MCF 10A (cell line): ENCODE results near the gene ZNF444. TPM values are rescaled to one million over a fixed set of nuclear protein-coding genes. Genes with fewer than 3 reads are reported as not detected.

ENCODE experiments used
- BruUV-seq: library from RNA; stranded (reverse); fragments of 400-500 nt; replicated peaks from 2 replicates; lab custom pipeline; 2021; lab: Mats Ljungman, UMichigan
- CTCF ChIA-PET: fragments of 300-600 bp; sonication (Branson Sonifier 250); formaldehyde crosslinking; extraction: SDS; loops from one replicate; lab custom pipeline; 2021; ENCODE audit warnings: antibody characterized with exemption, inconsistent platforms; lab: Yijun Ruan, JAX
- POLR2A ChIA-PET: fragments of 300-600, 350-650 bp; sonication (Branson Sonifier 250); formaldehyde crosslinking; extraction: SDS; loops from one replicate; lab custom pipeline; 2020; ENCODE audit warnings: antibody characterized with exemption, inconsistent platforms; lab: Yijun Ruan, JAX
- DNase-seq: peaks from one replicate; pipeline ENCODE4 v3.0.0-alpha.2; 2018; ENCODE audit not compliant: unreplicated experiment
- H3K27ac Mint-ChIP-seq: one replicate; pipeline ENCODE4 v1.8.0; 2022; ENCODE audit warnings: mild to moderate bottlenecking, low read depth, mixed read lengths; ENCODE audit not compliant: unreplicated experiment
- H3K27me3 Mint-ChIP-seq: one replicate; pipeline ENCODE4 v1.8.0; 2022; ENCODE audit warnings: mixed read lengths; ENCODE audit not compliant: insufficient read depth, unreplicated experiment
- H3K36me3 Mint-ChIP-seq: one replicate; pipeline ENCODE4 v1.8.0; 2022; ENCODE audit warnings: mild to moderate bottlenecking, moderate library complexity, mixed read lengths; ENCODE audit not compliant: insufficient read depth, unreplicated experiment
- H3K4me1 Mint-ChIP-seq: one replicate; pipeline ENCODE4 v1.8.0; 2022; ENCODE audit warnings: mixed read lengths; ENCODE audit not compliant: insufficient read depth, unreplicated experiment
- H3K4me3 Mint-ChIP-seq: one replicate; pipeline ENCODE4 v1.8.0; 2022; ENCODE audit warnings: mild to moderate bottlenecking, moderate library complexity, mixed read lengths; ENCODE audit not compliant: unreplicated experiment
- H3K9me3 Mint-ChIP-seq: one replicate; pipeline ENCODE4 v1.8.0; 2022; ENCODE audit warnings: mixed read lengths; ENCODE audit not compliant: unreplicated experiment
- CTCF ChIP-seq: fragments of 200-600 bp; IDR thresholded peaks from one replicate; pipeline ENCODE4 v1.8.0; 2022; ENCODE audit warnings: antibody characterized with exemption, mild to moderate bottlenecking; ENCODE audit not compliant: unreplicated experiment
- intact Hi-C: fragments of 100-400 bp; cut with micrococcal nuclease; formaldehyde crosslinking; loops from 2 replicates; pipeline ENCODE4 v1.14.1; 2022
- total RNA-seq: library from RNA; stranded (reverse); gene quantifications from 2 replicates; pipeline ENCODE4 v1.2.3, GENCODE V29; 2022

Gene ZNF444
- total RNA-seq, 1 experiment from 2014 or later = 26.6 TPM

GRCh38 chr19:56159622-56160271 lies 18.7 kb downstream of the ZNF444 start:
- CTCF ChIA-PET = no interaction called here
- no TSS peak for BruUV-seq
- Mint-ChIP-seq H3K27ac (no peak overlapping the region), H3K4me1 (no peaks in the 10 kb centered on the region), H3K4me3 (no peak overlapping the region), H3K9me3 (no peaks in the 10 kb centered on the region), H3K36me3 (peaks cover 17% of the 10 kb centered on the region), H3K27me3 (no peaks in the 10 kb centered on the region)
- POLR2A ChIA-PET = no interaction called here
- TF ChIP-seq CTCF = no peak
- no peak for DNase-seq
- intact Hi-C loops = no loop called here

- peaks cover 16% of the 10 kb centered on the region for H3K36me3 Mint-ChIP-seq
- no peak for DNase-seq
- H3K9me3 Mint-ChIP-seq = no peaks in the 10 kb centered on the region
- CTCF ChIA-PET = interaction anchor here (0.6 to 1.4 kb wide), 5 partner anchors 40 to 848 kb away, joined by 3 to 5 read pairs (median 4); partner anchors contain the start of gene ZNF787
- H3K4me1 Mint-ChIP-seq = no peaks in the 10 kb centered on the region
- intact Hi-C loops = no loop called here
- H3K4me3 Mint-ChIP-seq = no peak overlapping the region
- TF ChIP-seq CTCF = no peak
- no peaks in the 10 kb centered on the region for H3K27me3 Mint-ChIP-seq
- no TSS peak for BruUV-seq
- POLR2A ChIA-PET = no interaction called here
- H3K27ac Mint-ChIP-seq = no peak overlapping the region
Measured at GRCh38 chr19:56161534-56161933, 20.4 kb downstream of the ZNF444 start.

GRCh38 chr19:56162258-56162657 lies 21.2 kb downstream of the ZNF444 start:
- Mint-ChIP-seq H3K27ac (no peak overlapping the region), H3K27me3 (no peaks in the 10 kb centered on the region), H3K4me1 (no peaks in the 10 kb centered on the region), H3K36me3 (peaks cover 9% of the 10 kb centered on the region), H3K9me3 (no peaks in the 10 kb centered on the region), H3K4me3 (no peak overlapping the region)
- ChIA-PET POLR2A (no interaction called here), CTCF (interaction anchor here (0.6 to 1.4 kb wide), 3 partner anchors 15 to 96 kb away, joined by 3 to 4 read pairs (median 4); no protein-coding TSS in a partner anchor)
- DNase-seq = no peak
- intact Hi-C loops = no loop called here
- no peak for TF ChIP-seq CTCF
- BruUV-seq = no TSS peak

- Mint-ChIP-seq H3K36me3 (peaks cover 6% of the 10 kb centered on the region), H3K27ac (no peak overlapping the region), H3K9me3 (no peaks in the 10 kb centered on the region), H3K4me3 (no peak overlapping the region), H3K27me3 (no peaks in the 10 kb centered on the region), H3K4me1 (no peaks in the 10 kb centered on the region)
- no peak for DNase-seq
- intact Hi-C loops = no loop called here
- TSS peak; percentile 31 for BruUV-seq
- CTCF ChIA-PET = interaction anchor here (0.6 to 1.4 kb wide), 2 partner anchors 97 to 188 kb away, joined by 3 to 4 read pairs; no protein-coding TSS in a partner anchor
- POLR2A ChIA-PET = no interaction called here
- no peak for TF ChIP-seq CTCF
Measured at GRCh38 chr19:56163097-56163496, 22.0 kb downstream of the ZNF444 start.
